Hematopoietic multipotent progenitor cell treated with erythropoietin and hydrocortisone succinate and interleukin-3 and kit ligand, for 8 days (in vitro differentiated cells): ENCODE measurements around the gene LRBA.
"Not testable (repeated sequence)": the region's sequence is repeated elsewhere in the genome, so short reads cannot be mapped to it uniquely, and the experiment has no call there.

Source experiments
- DNase-seq: peaks from one replicate; pipeline ENCODE4 v3.0.0-alpha.2; 2015

LRBA gene

DNA sequence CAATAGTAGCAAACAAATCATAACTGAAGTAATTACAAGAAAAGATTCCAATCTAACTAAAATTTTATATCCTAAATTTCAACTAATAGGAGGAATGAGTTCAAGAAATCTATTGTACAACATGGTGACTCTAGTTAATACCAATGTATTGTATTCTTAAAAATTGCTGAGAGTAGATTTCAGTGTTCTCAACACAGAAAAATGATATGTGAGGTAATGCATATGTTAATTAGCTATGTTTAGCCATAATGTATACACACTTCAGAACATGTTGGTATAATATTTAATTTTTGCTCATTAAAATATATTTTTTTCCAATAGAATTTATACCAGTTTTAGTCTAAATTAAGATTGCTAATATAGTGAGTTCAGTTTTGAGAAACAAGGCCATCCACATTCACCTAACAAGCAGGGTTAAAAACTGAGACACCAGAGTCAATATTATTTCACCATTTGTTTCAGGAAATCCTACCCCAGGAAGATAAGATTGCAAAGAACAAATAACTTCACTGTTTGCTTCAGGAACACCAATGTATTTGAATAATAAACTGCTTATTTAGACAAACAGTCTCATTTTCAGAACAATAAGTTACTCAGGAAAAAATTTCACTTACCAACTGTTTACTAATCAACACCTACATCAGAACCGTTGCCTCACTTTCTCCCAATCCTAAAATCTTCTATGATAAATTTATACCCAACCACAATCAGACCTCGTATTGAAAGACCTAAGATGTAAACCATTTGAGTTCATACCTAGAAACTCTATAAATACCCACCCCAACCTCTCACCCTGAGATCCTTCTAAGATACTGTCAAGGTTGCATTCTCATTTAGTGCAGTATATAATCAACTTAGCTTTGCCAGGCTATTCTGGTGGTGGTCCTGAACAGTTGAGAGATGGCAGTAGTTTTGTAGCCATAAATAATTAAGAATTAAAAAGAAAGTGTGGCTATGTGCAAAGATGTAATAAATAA, 300.3 kb downstream of the LRBA start:
- no peak for DNase-seq

DNA sequence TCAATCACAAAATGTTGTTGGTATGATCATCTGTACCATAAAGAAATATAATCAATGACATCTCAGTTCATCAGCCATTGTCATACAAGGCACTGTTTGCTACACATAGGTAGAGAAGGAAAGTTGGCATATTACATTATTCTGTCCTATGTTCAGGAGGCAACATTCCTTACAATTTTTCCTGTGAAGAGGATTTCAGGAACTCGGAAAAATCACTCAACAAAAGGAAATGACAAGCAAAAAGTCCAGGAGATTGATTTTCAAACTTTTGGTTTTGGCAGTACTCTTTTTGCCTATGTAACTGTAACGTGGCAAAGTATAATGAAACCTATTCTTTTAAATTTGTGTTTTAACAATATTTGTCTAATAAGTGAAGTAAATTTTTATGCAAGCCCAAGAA, 301.8 kb downstream of the LRBA start:
- DNase-seq, result no peak

DNA sequence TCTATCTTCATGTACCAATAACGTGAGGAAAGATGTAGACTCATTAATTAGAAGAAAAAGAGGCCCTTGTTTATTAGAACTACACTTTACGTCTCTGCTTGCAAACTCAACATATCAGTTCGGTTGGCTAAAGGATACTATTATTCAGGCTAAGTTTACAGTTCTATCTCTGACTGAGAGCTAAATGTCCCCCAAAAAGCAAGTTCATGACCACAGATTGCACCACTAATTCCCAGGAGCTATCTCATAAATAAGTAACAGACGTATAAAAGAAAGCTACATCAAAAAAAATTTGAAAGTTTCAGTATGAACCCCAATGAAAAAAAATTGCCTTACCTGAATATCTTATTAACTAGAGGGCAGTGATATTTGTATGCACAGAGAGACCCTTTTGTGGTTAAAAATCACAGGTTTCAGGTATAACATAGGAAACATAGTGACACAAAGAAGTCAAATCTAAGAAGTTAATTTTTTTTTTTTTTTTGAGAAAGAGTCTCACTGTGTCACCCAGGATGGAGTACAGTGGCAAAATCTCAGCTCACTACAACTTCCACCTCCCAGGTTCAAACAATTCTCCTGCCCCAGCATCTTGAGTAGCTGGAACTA, 304.2 kb downstream of the LRBA start:
- no peak for DNase-seq

DNA sequence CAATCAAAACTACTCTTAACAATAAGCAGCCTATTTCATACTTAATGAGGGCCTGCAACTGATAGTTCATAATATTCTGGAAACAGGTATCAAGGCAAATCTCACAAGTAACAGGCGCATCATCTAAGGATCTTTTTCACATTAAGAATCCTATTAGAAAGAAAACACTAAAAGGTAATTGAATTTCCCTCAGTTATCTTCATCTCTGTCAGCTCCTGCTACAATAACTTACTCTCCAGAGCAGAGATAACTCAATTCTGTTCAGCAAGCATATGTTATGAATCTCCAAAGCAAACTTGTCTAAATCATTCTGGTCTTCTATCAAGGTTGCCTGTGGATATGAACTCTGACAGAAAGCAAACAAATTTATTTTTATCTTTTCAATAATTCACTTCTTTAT, 307.1 kb downstream of the LRBA start:
- DNase-seq, result no peak

DNA sequence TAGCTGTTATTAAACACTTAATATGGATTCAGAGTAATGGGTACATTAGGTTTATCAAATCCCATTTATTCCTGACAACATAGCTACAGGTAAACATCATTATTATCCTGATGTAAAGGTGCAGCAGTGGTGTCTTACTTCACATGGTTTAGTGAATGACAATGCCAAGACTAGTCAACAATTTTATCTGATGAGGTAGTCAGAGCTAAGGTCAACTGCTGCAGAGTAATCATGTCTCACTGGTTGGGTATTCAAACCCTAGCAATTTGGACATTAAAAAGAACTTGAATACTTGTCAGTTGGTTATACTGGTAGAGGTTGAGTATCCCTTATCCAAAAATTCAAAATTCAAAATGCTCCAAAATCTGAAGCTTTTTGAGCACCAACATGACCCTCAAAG, 315.5 kb downstream of the LRBA start:
- no peak for DNase-seq

DNA sequence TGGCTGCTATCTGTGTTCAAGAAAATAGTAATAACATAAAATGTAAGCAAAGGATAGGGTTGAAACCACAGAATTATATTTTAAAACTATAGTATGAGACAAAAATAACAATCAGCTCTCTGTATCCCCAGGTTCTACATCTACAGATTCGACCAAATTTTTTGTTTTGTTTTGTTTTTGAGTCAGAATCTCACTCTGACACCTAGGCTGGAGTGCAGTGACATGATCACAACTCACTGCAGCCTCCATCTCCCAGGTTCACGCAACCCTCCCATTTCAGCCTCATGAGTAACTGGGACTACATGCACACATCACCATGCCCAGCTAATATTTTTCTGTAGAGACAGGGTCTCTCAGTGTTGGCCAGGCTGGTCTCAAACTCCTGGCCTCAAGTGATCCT, 319.9 kb downstream of the LRBA start:
- no peak for DNase-seq

DNA sequence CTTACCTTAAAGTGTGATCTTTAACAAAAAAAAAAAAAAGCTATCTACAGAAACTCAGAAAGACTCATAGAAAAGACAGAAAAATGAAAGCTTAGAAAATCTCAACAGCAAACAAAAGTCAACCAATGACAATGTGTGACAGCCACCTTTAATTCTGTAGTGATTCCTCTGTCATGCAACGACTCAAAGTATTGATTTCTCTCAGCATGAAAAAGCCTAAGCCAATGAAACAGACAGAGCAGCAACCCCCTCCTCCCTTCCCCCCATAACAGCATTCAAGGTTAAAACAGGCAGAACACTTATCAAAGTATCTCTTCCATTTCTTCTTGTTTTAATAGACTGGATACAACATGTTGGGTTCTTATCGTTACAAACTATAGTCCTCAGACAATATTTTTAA, 320.6 kb downstream of the LRBA start:
- no peak for DNase-seq

DNA sequence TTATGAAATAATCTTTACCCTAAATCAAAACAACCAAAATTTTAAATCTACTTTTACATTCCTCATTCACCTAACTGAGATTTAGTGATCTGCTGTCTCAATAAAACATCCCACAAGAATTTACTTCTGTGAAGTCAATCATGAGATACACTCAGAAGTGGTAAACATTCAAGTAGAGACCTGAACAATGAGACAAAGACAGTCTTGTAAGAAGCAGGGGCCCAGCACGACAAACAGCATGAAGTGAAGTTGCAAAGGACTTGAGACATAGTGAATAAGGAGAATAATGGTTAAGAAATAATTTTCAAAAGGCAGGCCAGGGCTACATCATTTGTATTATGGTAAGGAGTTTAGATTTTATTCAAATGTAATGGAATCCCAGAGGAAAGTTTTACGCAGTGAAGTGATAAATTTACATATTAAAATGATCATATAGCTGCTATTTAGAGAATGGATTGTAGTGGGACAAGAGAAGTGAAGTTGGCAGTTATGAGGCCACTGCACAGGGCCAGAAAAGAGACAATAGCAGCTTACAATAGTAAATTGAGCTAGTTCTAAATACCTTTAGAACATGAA, 331.2 kb downstream of the LRBA start:
- DNase-seq, result no peak

DNA sequence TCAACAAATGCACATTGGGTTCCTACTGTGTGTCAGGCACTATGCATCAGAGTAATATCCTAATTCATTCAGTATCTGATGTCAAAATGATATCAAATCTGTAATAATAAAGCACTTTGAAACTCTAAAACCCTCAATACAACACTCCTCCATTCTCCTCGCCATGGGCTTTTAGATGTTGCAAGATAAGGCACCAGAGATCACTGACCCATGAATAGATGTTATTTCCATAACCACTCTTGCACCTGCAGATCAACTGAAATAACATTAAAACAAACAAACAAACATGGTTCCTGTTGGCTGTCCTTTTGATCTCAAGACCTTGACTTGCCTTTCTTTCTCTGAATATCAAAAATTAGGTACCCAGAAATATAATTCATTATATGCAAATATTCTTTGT, 333.0 kb downstream of the LRBA start:
- DNase-seq, result no peak

DNA sequence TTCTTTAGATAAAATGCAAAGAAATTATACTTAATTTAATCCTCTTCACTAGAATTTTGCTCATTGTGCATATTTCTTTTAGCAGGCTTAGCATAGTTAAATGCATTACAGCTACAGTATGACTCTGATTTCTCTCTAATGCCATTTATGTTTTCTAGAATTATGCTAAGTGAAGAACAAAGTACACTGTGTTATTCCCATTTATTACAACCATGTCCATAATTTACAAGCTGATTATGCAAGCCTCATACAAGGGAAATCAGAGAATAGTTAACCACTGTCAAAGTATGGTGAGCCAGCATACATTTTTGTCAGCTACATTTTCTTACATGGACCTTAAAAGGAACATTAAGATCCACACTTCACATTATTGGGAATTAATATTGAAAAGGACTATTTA, 334.0 kb downstream of the LRBA start:
- no peak for DNase-seq

DNA sequence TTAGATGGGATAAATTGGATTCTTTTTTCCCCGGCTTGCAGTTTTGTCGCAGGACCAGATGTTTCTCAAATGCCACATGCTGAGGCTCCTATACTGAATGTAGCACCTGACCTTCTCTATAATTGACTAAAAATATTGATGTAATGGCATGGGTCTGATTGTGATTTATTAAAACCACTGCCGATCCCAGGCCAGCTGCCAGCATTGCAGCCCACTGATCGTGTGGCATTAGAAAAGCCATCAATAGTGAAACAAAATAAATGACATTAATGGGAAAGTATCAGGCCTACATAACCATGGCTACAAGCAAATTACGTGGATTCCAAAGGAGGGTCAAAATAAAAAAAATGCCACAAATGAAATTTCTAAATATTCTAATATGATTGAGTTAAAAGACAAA, 334.4 kb downstream of the LRBA start:
- no peak for DNase-seq

DNA sequence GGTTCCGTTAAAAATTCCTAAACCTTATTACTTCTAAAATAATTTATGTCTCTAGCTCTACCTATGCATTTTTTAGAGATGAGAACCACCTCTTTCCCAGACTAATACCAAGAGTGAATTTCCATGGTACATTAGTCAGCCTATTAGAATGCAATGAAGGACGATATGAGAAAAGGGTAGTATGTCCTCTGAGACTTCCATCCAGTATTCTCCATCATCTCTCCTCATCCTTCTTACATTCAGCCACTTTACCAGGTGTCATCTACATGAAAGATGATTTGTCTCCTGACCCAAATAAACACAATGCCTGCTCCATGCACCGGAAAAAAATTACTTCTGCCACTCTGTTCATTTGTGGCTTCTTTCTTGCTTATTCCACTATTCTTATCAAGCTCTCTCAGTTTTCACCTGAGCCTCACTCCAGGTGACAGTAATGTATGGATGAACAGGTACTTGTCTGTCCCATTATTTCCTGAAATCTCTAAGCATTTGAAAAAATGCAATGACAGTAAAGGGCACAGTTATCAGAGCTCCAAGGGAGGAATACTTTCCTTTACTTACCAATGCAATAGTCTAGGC, 335.2 kb downstream of the LRBA start:
- DNase-seq, result no peak

DNA sequence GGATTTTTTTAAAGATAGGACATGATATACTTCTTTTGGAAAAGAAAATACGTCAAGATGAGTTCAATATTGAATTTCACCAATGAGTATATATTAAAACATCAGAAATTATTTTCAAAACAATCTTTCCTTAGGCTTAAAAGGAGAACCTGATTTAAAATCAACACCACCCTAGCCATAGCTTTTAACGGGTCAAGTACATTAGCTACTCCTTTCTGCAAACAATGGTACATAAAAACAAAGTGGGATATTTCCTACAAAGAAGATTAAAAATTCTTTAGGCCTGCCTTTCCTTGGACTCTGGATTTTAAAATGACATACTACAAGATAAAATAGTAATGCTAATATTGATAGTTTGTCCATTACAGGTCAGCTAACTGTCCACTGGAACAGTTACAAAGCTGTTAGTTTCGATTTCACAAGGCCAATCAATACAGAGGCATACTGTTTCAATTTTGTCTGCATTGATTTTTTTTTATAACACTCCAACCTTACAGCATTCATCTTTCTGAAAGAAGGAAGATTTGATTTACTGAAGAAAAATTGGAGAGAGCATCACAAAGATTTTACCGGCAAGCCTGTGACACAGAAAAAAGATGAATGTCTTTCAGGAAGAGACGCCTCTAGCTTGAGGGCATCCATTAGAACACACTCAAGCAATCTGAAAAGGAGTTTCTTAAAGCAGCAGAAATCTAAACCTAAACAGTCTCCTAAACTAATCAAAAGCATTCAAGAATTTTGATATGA, 335.9 kb downstream of the LRBA start:
- no peak for DNase-seq

DNA sequence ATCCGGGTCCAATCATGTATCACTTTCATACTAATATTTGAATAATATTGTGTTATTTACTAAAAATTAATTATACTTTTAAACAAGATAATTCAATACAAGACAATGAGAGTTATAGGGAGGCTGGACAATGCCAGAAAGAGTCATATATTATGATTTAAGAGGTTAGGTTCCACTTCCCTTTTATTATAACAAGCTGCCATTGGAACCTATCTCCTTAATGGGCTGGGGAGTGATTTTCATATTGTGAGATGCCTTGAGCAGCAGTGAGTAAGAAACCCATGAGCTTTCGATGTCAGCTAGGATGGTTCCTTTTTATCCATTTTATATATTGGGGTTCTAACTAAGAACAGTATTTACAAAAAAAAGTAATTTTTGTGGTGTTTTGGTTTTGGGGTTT, 341.3 kb downstream of the LRBA start:
- DNase-seq, result no peak

DNA sequence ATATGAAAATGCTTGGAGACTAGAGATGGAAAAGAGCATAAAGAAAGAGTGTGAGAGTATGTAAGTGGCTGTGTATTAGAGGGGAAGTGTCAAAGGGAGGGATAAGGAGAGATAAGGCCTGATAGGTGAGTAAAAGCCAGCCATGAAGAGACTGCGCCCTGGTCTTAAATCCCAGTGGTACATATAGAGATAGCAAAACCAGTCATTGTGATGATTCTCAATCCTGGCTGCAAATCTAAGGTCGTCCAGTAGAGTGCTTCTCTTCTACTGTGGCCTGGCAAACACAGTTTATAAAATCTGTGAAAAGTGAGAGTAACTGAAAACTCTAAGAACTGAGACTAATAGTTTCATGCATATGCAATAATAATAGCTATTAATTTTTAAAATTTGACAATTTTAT, 346.3 kb downstream of the LRBA start:
- DNase-seq, result no peak

DNA sequence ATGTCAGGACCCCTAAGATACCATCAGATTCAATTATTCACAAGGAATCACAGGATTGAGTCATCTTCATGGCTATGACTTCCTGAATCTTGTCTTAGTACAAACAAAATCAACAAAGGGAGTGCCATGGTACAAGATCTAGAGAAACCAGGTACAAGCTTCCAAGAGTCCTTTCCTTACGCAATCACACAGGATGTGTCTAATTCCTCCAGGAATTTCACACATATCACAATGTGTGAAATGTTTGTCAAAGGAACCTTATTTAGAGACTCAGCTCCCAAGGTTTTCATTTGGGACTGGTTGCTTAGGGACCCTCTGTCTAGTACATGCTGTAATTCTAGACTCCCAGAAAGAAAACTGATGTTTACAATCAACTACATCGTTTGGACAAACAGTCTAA, 350.1 kb downstream of the LRBA start:
- no peak for DNase-seq

DNA sequence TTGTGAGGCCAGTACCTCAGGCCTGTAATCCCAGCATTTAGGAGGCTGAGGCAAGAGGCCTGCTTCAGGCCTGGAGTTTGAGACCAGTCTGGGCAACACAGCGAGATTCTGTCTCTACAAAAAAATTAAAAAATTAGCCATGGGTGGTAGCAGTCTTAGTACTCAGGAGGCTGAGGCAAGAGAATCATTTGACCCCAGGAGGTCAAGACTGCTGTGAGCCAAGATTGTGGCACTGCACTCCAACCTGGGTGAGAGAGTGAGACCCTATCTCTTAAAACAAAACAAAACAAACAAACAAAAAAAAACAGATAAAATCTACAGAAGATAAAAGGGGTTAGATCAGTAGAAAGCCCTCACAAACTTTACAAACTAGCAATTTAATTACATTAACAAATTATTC, 352.4 kb downstream of the LRBA start:
- DNase-seq, result no peak

DNA sequence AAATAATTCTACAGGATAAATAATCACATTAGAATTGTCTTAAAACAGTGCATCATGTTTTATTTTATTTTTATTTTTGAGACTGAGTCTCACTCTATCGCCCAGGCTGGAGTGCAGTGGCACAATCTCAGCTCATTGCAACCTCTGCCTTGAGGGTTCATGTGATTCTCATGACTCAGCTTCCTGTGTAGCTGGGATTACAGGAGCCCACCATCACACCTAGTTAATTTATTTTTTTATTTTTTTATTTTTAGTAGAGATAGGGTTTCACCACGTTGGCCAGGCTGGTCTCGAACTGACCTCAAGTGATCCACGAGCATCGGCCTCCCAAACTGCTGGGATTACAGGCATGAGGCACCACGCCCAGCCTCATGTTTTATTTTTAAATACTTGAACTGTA, 353.5 kb downstream of the LRBA start:
- DNase-seq, result not testable (repeated sequence)

DNA sequence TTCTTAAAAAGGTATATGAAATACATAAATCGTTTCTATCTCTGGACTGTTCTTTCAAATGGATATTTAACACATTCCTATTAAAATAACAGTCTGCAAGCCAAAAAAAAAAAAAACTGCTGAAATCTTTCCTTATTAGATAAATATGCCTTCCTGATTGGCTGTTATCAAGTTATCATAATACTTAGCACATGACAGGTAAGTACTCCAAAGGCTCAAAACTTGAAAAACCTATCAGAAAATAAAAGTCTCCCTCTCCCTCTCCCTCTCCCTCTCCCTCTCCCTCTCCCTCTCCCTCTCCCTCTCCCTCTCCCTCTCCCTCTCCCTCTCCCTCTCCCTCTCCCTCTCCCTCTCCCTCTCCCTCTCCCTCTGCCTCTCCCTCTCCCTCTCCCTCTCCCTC, 356.8 kb downstream of the LRBA start:
- DNase-seq, result not testable (repeated sequence)

DNA sequence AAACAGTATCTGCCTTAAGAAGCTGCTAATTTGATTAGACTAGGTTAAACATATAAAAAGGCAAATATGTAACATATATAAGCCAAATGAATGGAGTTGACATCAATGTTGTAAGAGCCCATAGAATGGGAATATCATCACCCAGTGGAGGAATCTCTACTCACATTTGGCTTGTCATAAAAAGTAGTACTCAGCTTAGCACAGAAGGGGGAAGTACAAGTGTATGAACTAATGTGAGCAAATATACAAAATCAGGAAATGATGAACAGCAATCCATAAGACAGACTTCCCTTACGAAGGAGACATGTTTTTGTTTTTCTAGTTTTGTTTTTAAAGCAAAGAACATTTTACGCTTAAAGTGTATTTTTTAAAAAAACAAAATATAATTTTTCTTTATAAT, 358.2 kb downstream of the LRBA start:
- DNase-seq, result no peak

DNA sequence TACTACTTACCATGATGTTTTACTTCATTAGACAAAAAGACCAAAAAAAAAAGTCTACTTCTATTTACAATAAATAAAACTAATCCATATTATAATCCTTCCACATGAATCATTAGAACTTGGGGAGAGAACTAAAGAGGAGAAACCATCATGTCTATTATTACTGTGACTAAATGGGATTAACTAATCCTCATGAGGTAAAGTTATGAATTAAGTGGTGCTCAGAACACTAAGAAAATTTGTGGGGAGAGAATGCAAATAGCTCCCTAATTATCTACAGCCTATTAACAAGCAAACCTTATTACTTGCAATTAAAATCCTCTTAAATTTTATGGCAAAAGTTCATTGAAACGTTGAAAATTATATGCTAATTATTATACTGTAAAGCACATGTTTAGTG, 364.3 kb downstream of the LRBA start:
- DNase-seq, result no peak

DNA sequence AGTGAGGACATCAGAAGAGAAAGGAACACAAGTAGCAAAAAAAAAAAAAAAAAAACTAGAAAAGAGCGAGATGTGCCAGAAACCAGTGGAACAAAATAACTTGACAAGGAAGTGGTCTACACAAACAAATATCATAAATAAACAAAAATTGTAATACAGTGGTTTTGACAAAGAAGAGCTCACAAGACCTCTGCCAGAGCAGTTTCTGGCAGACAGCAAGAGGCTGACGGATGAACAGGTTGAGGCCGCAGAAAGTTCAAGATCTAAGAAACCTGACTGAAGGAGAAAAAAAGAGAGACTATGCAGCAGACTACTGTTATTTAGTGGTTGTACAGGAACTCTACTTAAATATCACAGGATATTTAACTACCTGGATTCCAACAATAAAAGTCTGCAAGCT, 367.0 kb downstream of the LRBA start:
- DNase-seq, result no peak

DNA sequence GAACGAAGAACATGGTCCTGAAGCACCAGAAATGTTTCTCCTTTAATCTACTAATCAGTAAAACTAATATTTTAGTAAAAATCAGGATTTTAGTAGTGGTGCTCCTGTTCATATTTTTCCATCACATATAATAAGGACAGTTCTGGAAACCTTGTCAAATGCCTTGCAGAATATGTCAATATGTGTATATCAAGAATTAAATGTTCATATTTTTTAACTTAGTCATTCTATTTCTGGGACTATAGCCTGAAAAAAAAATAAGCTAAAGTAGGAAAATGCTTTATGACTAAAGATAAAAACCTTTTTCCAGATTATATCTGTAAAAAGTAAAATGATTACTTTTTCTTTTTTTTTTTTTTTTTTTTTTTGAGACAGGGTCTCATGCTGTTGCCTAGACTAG, 368.1 kb downstream of the LRBA start:
- DNase-seq, result no peak
